Left kidney (tissue), 2 donors: Measurements from ENCODE around the gene CBLN1. TPM values are rescaled to one million over a fixed set of nuclear protein-coding genes. Genes with fewer than 3 reads are reported as not detected.
"Not testable (repeated sequence)": the region's sequence is repeated elsewhere in the genome, so short reads cannot be mapped to it uniquely, and the experiment has no call there.

ENCODE experiments used
- DNase-seq: peaks from one replicate; pipeline ENCODE4 v3.0.0-alpha.2; 2013
- polyA plus RNA-seq: library from polyadenylated mRNA; unstranded; fragments of 120-200 nt; gene quantifications from one replicate; pipeline ENCODE4 v1.2.1, GENCODE V29; 2013; ENCODE audit not compliant: insufficient read length

CBLN1 gene
- polyA plus RNA-seq, 1 donor = 0.32 TPM

DNA sequence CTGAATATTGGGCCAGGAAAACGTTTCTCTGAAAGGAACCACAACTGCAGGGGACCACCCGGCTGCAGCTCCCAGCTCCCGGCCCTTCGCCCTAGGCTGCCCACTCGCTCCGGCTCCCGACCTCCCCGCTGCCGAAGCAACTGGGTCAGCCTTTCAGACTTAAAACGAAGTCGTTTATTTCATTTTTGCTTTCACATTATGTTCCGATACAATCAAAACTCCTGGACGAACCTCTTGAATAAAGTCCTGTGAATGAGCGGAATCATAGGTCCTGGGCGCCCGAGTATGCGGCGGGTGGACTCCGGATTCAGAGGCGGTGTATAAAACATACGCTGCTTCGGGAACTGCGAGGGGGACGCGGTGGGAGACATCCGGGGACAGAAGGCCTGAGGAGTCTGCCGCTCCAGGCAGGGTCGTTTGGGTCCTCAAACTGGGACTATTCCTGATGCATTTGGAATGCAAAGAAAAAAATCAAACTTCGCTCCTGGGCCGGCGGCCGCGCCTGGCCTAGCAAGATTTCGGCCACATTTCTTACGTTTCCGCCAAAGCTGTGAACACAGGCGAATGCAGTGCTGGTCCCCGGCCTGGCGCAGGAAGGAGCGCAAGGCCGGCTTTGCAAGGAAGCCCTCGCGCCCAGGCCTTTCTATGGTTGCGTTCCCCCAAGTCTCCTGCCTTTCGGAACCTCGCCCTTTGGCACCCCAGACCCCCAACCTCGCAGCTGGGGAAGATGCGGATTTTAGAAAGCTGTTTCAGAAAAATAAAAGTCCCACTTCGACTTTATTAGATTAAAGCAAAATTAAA is 3.7 kb downstream of the CBLN1 start:
- DNase-seq = no peak

DNA sequence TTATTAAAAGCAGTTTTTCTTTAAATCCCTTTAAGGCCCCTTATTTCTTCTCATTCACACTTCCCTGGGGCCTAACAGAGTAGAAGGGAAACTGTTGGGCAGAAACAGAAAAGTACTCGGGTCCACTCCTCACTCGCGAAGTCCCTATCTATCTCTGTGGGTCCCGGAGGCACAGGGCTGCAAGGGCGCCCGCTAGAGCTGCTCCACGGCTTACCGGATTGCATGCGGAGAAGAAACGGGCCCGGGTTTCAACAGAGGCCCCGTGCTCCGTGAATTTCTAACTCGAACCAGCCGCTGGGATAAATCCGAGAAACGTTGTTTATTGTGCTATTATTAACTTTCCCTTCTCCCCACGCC is 4.3 kb downstream of the CBLN1 start:
- no peak for DNase-seq

DNA sequence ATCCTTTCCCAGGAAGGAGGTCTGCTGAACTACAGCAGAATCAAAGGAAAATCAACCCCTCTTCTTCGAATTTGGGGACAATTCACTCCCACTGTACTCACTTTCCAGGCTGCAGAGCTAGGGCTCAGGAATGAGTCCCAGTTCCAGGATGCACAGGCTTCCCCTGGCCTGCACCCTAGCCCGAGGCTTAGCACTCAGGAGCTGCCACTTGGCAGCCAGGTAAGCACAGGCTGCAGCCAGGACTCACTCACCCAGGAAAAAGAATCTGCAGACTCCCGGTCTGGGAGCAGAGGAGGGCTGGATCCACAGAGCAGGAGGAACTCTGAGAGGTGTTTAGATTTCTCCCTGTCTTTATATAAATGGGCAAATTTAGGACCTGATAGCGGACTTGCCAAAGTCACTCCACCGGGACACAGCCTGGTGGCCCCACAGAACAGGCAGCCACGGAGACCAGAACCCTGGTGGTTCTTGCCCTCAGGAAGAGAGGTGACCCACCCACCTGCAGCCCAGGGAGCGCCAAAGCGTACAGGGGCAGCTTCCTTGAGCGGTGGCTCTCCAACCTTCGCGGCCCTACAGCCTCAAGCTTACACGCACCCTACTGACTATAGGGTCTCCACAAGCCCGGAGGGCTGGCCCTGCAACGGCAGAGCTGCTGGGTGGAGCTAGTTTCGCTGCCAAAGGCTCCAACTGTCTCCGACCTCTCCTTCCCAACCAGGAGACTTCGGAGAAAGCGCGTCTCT is 4.8 kb downstream of the CBLN1 start:
- DNase-seq = no peak

DNA sequence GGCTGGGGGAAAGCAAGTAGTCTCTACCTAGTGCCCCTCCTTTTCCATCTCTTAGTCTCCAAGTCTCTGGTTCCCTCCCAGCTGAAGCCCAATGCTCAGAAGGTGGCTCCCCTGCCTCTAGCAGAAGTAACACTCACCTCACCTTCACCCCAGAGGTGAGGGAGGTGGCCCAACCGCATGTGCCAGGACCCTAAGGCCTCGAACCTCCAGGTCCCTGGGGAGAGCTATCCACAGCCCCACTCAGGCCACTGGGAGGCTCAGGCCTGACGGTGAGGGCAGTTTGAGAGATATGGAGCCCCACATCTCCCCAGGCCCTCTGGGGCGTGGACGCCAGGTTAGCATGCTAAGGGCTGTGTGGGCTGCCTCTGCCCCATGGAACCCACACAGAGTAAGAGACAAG is 5.8 kb downstream of the CBLN1 start:
- no peak for DNase-seq

DNA sequence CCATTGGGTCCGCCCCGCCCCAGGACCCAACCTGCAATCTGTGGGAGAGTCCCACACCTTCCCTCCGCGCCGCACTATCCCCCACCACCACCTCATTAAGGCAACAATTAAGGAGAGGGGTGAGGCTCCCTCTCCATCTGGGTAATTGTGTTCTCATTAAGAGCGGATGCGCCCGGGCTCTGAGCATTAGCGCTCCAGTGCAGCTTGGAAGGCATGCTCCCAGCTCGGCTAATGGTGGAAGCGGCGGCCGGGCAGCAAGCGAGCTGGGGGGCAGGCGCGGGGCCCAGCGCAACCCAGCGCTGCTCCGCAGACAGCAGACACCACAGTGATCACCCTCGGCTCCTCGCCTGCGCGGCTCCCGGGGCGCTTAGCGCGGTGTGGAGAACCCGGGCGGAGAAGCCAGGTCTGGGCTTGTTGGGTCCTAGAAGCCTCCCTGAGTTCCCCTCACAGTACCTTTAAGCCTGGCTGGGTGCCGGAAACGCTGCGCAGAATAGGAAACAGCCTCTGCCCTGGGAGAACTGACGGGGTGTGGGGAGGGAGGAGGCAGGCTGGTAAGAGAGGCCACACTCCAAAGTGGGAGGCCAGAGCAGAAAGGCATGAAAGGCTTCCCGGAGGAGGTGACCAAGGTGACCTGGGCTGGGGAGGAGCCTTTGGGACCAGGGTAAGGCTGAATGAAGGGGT is 6.4 kb downstream of the CBLN1 start:
- no peak for DNase-seq

DNA sequence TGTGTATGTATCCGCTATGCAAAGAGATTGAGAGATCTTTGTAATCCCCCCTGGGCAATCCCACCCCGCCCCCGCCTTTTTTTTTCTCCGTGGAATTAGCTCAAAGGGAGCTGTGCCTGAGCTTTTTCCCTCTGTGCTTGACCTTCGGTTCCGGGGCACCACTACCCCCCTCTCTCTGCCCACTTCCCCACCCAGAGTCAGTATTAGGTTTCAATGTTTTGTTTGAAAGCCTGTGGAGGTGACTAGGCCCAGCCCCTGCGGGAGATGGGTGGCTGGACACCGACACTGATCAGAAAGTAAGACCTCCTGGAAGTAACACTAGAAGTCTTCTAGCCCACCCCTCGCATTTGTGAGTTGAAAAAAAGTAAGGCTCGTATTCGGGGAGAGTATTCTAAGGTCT is 7.0 kb downstream of the CBLN1 start:
- no peak for DNase-seq

DNA sequence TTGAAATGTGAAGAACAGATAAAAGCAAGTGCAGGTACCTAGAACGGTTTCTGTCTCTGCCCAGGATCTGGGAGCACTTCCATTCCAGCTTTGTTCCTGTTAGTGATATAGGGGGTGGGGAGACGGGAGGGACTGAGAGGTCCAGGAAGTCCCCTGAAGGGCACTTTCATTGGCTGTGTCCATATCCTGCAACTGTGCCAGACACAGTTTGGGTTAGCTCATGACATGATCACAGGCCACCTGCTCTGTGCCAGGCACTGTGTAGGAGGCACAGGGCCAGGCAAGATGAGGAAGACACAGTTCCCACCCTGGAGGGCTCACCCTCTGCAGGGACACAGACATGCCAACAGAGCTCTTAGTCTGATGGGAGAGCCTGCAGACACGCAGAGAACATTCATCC is 7.9 kb downstream of the CBLN1 start:
- DNase-seq = no peak

DNA sequence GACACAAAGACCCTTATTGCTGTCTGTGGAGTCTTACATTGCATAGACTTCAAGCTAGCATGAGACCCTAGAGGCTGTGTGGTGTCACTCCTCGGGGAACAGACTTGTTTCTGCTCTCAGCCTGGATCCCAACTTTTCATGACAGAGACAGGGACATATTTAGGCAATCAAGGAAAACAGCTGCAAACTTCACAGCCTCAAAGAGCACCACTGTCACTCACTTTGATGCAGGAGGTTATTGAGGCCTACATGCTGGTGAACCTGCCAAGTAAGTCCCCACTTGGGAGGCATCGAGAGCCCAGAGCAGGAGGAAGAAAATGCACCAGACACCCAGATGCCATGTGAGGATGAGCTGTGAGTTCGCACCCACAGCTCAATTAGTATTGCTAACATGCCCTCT is 10.3 kb downstream of the CBLN1 start:
- DNase-seq = no peak

DNA sequence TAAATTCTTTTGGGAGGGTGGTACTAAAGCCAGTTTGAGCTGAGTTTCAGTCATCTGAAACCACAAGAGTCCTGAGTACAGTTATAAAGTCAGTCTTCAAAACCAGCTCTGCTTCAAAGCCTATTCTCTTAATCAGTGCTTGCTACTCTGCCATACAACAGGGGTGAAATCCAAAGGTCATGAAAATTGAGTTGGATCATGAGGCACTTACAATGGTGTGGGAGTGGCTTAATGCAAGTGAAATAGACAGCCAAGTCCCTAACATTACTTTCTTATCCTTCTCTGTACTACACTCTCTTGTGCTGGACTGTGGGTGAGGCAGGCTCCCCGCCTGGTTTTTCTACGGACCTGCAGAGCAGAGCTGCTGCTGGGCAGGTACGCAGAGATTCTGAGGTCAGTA is 12.4 kb downstream of the CBLN1 start:
- DNase-seq = no peak

DNA sequence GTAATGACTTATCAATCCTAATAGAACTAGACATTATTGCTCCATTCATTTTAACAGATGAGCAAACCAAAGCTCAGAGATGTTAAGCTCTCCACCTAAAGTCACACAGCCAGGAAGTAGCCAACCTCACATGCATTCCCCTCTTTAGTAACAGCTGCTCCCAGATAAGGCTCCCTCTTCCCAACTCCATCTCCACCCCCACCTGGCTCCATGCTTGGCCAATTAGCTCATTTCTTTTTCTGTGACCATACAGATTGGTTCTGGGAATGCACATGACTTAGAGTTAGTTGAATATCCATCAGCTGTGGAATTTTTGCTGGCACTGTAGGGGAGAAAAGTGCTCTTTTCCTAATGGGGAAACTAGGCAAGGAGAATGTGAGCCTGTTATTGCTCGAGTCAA is 13.0 kb downstream of the CBLN1 start:
- no peak for DNase-seq

DNA sequence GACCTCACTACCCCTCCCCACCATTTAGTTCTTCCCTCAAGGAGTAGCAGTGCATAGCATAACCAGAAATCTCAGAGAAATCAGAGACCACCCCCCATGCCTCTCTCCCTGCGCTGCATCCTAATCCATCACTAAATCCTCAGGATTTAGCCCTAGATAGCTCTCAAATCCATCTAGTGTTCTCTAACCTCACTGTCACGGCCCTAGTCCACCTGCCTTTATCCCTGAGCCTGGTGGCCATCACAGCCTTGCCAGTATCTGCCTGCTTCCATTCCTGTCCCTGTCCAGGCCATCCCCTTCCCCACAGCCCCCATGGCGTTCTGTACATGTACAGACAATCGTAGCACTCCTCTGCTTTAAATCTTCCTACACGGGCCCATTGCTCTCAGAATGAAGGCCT is 19.1 kb downstream of the CBLN1 start:
- DNase-seq = no peak

DNA sequence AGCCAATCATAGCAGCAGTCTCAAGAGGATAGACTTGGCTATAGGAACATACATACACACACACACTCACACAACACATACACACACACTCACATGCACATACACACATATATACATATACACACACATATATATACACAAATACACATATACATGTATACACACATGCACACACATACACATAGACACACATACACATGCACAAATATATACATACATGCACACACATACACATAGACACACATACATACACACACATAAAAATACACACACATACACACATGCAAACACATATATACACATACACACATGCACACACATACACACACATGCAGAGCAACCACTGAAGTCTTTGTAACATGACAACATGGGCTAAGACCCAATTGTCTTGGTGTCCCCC is 19.7 kb downstream of the CBLN1 start:
- no peak for DNase-seq

DNA sequence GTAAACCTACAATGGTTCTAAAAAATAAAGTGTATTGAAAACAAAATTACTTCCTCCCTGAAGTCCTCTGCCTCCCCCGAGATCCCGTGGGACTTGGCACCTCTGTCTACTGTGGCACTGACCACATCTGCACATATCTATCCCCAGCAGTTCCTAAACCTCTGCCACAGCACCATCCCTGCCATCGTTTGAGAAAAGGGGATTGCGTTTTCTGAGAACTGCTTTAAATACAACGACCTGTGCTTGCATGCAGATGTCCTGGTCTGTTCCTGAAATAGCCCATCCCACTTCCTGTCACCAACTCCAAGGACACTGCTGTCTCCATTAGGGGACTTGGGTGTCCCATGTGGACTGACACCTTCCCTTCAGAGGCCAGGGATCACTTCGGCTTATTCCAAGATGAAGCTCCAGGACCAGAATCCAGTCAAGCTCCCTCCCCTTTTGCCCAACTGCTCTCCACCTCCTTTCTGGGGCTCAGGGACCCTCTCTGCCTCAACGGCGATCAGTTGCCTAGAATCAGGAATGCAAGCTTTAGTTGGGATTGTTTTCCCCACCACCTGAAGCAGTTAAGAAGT is 20.6 kb downstream of the CBLN1 start:
- no peak for DNase-seq

DNA sequence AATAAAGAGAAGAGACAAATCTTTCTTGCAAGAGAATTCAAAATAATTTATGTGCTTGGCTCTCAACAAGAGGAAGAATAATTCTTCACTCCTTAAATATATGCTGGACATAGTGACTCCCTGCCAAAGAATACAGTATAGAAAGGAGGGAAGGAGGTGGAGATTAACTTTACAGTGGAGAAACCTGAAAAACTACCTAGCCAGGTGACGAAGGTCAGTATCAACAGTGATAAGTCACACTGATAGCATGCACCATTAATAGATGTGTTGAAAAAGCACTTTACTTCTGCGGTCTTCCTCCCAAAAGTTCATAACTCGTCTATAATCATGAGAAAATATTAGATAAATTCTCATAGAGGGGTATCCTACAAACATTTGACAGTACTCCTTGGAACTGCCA is 21.4 kb downstream of the CBLN1 start:
- DNase-seq = no peak

DNA sequence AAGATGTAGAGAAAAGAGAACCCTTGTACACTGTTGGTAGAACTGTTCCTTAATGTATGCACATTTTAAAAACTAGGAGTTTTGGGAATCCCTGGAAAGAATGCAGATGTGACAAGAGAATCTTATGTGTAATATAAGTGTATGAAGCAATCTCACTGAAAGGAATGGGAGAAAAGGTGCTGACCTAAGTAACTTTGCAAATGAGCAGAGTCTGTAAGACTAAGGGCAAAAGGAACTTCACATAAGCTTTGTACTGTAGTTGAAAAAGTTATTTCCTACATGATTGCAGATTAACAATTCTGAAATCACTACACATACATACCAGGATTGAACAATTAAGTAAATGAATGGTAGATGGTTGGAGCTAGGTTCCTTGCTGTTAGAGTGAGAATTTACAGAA is 22.3 kb downstream of the CBLN1 start:
- no peak for DNase-seq

DNA sequence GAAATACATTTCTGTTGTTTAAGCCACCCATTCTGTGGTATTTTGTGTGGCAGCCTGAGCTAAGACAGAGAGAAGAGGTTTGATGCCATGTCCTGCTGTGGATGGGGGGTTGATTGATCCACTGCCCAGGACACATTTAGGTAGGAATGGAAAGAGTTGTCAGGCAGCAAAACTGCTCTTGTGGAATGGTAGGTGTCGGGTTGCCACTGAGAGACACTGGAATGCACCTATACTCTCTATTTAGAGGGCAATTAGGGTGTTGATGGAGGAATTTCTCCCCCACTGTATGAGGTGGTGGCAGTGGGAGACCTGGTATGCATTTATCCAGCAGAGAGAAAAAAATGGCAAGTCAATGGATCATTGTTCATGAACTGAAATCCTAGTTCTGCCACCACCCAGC is 30.9 kb downstream of the CBLN1 start:
- no peak for DNase-seq

DNA sequence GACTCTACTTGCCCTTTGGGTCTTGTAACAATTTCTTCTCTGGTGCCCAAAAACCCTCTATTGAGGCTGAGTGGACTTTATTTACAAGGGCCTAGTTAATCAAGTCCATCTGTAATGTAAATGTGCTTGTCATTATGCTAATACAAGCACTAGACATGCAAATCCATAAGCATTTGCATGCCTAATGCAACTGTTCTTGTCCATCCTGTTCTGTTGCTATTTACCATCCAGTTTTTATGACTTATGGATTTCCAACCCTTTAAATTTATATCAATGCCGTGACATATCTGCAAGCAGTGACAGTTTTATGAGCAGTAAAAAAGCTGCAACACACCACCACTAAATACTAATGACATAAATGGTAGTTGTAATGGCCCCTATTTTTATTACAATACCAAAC is 33.4 kb downstream of the CBLN1 start:
- DNase-seq = no peak

DNA sequence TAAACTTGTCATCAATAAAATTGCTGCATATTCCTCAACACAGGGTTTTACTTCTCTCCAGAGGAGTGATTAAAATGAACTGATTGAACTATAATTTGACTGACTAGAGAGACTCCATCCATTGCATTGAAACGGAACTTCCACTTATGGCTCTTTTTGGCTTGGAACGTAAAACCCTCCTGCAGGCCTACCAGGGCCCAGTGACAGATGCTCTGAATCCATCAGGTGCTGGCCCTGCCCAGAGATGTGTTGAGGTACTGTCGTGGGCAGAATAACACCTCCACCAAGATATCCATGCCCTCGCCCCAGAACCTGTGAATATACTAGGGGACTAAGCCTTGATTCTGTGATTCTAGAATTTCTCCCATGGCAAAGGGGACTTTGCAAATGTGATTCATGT is 45.4 kb downstream of the CBLN1 start:
- DNase-seq = no peak

DNA sequence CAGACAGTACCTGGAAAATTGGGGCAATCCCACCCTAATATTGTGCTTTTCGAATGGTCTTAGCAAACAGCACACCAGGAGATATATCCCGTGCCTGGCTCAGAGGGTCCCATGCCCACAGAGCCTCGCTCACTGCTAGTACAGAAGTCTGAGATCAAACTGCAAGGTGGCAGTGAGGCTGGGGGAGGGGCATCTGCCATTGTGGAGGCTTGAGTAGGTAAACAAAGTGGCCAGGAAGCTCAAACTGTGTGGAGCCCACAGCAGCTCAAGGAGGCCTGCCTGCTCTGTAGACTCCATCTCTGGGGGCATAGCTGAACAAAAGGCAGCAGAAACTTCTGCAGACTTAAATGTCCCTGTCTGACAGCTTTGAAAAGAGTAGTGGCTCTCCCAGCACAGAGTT is 53.3 kb downstream of the CBLN1 start:
- DNase-seq = not testable (repeated sequence)
